ENCODE results near the gene WWOX. TPM values are rescaled to one million over a fixed set of nuclear protein-coding genes. Genes with fewer than 3 reads are reported as not detected.

The WWOX gene
- total RNA-seq, 2 donors from 2014 or later = 30.0 to 35.4 TPM

- Mint-ChIP-seq H3K9me3 (peaks cover 11% of the 10 kb centered on the region), H3K4me1 (peaks cover 12% of the 10 kb centered on the region), H3K4me3 (no peak overlapping the region), H3K36me3 (ENCODE audit: low read depth) (peaks cover 4% of the 10 kb centered on the region), H3K27ac (no peak overlapping the region), H3K27me3 (ENCODE audit: insufficient read depth) (peaks cover 6% of the 10 kb centered on the region)
- peaks cover 10% of the 10 kb centered on the region for H3K9me3 ChIP-seq (ENCODE audit: control insufficient read depth, low read length)
- WGBS, 2 experiments (ENCODE audit: insufficient coverage in 1 of 2, insufficient read length in 1 of 2) = 90 to 92% methylated on average over 2 to 3 of the region's 3 CpGs
- no peaks in the 10 kb centered on the region for H3K27me3 ChIP-seq (ENCODE audit: control insufficient read depth, insufficient read depth, low read length, poor library complexity, severe bottlenecking)
- peaks cover 6% of the 10 kb centered on the region for H3K4me1 ChIP-seq (ENCODE audit: control insufficient read depth, insufficient read depth, low read length)
- no peak overlapping the region for H3K9ac ChIP-seq (ENCODE audit: extremely low read depth, low read length, poor library complexity, severe bottlenecking)
- H3K27ac ChIP-seq (ENCODE audit: low read depth, low read length) = no peak overlapping the region
- H3K4me3 ChIP-seq (ENCODE audit: low read length) = no peak overlapping the region
- no peak for DNase-seq
- no peaks in the 10 kb centered on the region for H3K36me3 ChIP-seq (ENCODE audit: control insufficient read depth, insufficient read depth, low read length)
- no peak for TF ChIP-seq CTCF (conservative IDR thresholded peaks at IDR 0.05)
These were observed 1033.2 kb downstream of the WWOX start for GRCh38 chr16:79132701-79133100.

DNA sequence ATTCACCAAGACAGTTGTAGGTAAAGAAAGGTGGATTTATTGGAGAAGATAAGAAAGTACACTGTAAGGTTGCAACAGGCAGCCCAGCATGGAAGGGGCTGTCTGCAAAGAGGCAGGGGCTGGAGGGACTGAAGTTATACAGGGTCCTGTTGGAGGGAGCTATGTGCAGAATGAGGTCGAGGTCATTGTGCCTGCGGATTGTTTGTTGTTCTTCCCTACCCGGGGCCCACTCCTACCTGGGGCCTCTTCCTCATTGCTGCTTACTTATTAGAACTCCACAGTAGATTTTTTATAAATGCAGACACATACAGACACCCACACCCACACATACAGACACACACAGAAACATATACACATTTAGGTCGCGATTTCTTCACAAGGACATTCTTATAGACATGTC, 1034.8 kb downstream of the WWOX start:
- Histone ChIP-seq H3K27ac (ENCODE audit: low read depth, low read length) (no peak overlapping the region), H3K36me3 (ENCODE audit: control insufficient read depth, insufficient read depth, low read length) (no peaks in the 10 kb centered on the region), H3K9me3 (ENCODE audit: control insufficient read depth, low read length) (peaks cover 10% of the 10 kb centered on the region), H3K4me1 (ENCODE audit: control insufficient read depth, insufficient read depth, low read length) (no peaks in the 10 kb centered on the region), H3K4me3 (ENCODE audit: low read length) (no peak overlapping the region), H3K27me3 (ENCODE audit: control insufficient read depth, insufficient read depth, low read length, poor library complexity, severe bottlenecking) (no peaks in the 10 kb centered on the region), H3K9ac (ENCODE audit: extremely low read depth, low read length, poor library complexity, severe bottlenecking) (no peak overlapping the region)
- Mint-ChIP-seq H3K27me3 (ENCODE audit: insufficient read depth) (peaks cover 6% of the 10 kb centered on the region), H3K27ac (no peak overlapping the region), H3K4me3 (no peak overlapping the region), H3K4me1 (peaks cover 2% of the 10 kb centered on the region), H3K9me3 (peaks cover 11% of the 10 kb centered on the region), H3K36me3 (ENCODE audit: low read depth) (peaks cover 4% of the 10 kb centered on the region)
- TF ChIP-seq CTCF (conservative IDR thresholded peaks at IDR 0.05) = no peak
- no peak for DNase-seq
- 95 to 100% methylated on average over 1 to 5 of the region's 5 CpGs for WGBS, 2 experiments (ENCODE audit: insufficient coverage in 1 of 2, insufficient read length in 1 of 2)

DNA sequence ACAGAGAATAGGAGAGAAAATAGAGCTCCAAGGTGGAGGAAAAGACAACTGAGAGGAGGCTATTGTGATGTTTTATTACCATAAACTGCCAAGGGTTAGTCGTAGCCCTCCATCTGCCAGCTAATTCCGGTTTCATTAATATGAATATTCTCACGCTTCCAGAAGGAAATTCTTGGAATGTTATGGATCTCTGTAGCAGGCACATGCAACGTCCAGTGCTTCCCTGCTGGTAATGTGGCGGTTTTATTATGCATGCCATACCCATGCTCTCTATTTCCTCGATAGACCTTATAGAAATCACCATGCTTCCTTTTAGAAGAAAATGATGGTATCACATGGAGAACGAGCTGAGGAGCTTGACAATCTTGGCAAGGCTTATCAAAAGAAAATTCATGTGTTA, 1037.5 kb downstream of the WWOX start:
- H3K27me3 Mint-ChIP-seq (ENCODE audit: insufficient read depth) = no peaks in the 10 kb centered on the region
- Histone ChIP-seq H3K4me3 (ENCODE audit: low read length) (no peak overlapping the region), H3K27ac (ENCODE audit: low read depth, low read length) (no peak overlapping the region), H3K4me1 (ENCODE audit: control insufficient read depth, insufficient read depth, low read length) (no peaks in the 10 kb centered on the region), H3K9ac (ENCODE audit: extremely low read depth, low read length, poor library complexity, severe bottlenecking) (no peak overlapping the region), H3K36me3 (ENCODE audit: control insufficient read depth, insufficient read depth, low read length) (no peaks in the 10 kb centered on the region), H3K27me3 (ENCODE audit: control insufficient read depth, insufficient read depth, low read length, poor library complexity, severe bottlenecking) (no peaks in the 10 kb centered on the region), H3K9me3 (ENCODE audit: control insufficient read depth, low read length) (peaks cover 3% of the 10 kb centered on the region)
- H3K27ac Mint-ChIP-seq = no peak overlapping the region
- H3K4me3 Mint-ChIP-seq = no peak overlapping the region
- no peaks in the 10 kb centered on the region for H3K36me3 Mint-ChIP-seq (ENCODE audit: low read depth)
- TF ChIP-seq CTCF (conservative IDR thresholded peaks at IDR 0.05) = no peak
- DNase-seq = no peak
- 86 to 92% methylated on average over 6 to 7 of the region's 7 CpGs for WGBS, 2 experiments (ENCODE audit: insufficient coverage in 1 of 2, insufficient read length in 1 of 2)
- H3K9me3 Mint-ChIP-seq = peaks cover 6% of the 10 kb centered on the region
- peaks cover 11% of the 10 kb centered on the region for H3K4me1 Mint-ChIP-seq

Data from endodermal cell (in vitro differentiated cells).